HepG2 (cell line): ENCODE data around the gene BICDL2. TPM values are rescaled to one million over a fixed set of nuclear protein-coding genes. Genes with fewer than 3 reads are reported as not detected.

Experiments
- CHD2 ChIP-seq: IDR thresholded peaks from 2 replicates; pipeline ENCODE4 v1.6.1; 2011; ENCODE audit warnings: low read depth, low read length, improper control_type of control experiment
- ETV5 ChIP-seq: IDR thresholded peaks from 2 replicates; pipeline ENCODE4 v1.6.1; 2018; ENCODE audit warnings: missing biosample characterization, missing genetic modification reagents, inconsistent platforms, borderline replicate concordance
- GATA4 ChIP-seq: sonication (generic); IDR thresholded peaks from 2 replicates; pipeline ENCODE4 v1.6.1; 2016; ENCODE audit warnings: antibody characterized with exemption, low read depth, borderline replicate concordance
- HDAC1 ChIP-seq: sonication (generic); formaldehyde crosslinking; IDR thresholded peaks from 2 replicates; pipeline ENCODE4 v1.5.1; 2020; ENCODE audit warnings: mild to moderate bottlenecking, missing genetic modification reagents
- JARID2 ChIP-seq: sonication (generic); formaldehyde crosslinking; IDR thresholded peaks from 2 replicates; pipeline ENCODE4 v1.8.1; 2023; ENCODE audit warnings: missing genetic modification reagents, inconsistent platforms; ENCODE audit not compliant: insufficient replicate concordance
- KDM5A ChIP-seq: fragments of 200-600 bp; sonication (generic); IDR thresholded peaks from 2 replicates; pipeline ENCODE4 v1.7.0; 2018; ENCODE audit warnings: antibody characterized with exemption, mild to moderate bottlenecking, low read length, borderline replicate concordance
- MBD4 ChIP-seq: IDR thresholded peaks from 2 replicates; pipeline ENCODE4 v1.6.1; 2012; ENCODE audit warnings: low read length, inconsistent platforms, borderline replicate concordance
- RORA ChIP-seq: sonication (generic); formaldehyde crosslinking; IDR thresholded peaks from 2 replicates; pipeline ENCODE4 v1.5.0; 2020; ENCODE audit warnings: mild to moderate bottlenecking, missing genetic modification reagents, moderate library complexity
- SAP130 ChIP-seq: IDR thresholded peaks from 2 replicates; pipeline ENCODE4 v1.6.1; 2016; ENCODE audit warnings: low read depth
- SIN3A ChIP-seq: IDR thresholded peaks from 2 replicates; pipeline ENCODE4 v1.6.1; 2011; ENCODE audit warnings: low read depth, mild to moderate bottlenecking, control low read depth, low read length, borderline replicate concordance
- SOX5 ChIP-seq: IDR thresholded peaks from 2 replicates; pipeline ENCODE4 v1.6.1; 2016; ENCODE audit warnings: borderline replicate concordance
- ZFP82 ChIP-seq: sonication (generic); formaldehyde crosslinking; IDR thresholded peaks from 2 replicates; pipeline ENCODE4 v1.5.1; 2020; ENCODE audit warnings: mild to moderate bottlenecking, missing genetic modification reagents, borderline replicate concordance
- ZMYM3 ChIP-seq: sonication (generic); formaldehyde crosslinking; IDR thresholded peaks from 2 replicates; pipeline ENCODE4 v1.5.1; 2020; ENCODE audit warnings: mild to moderate bottlenecking, missing genetic modification reagents
- ZNF251 ChIP-seq: sonication (generic); formaldehyde crosslinking; IDR thresholded peaks from 2 replicates; pipeline ENCODE4 v1.9.0; 2021; ENCODE audit warnings: mild to moderate bottlenecking, missing genetic modification reagents
- ZNF281 ChIP-seq: sonication (generic); formaldehyde crosslinking; IDR thresholded peaks from 2 replicates; pipeline ENCODE4 v1.4.0; 2020; ENCODE audit warnings: missing genetic modification reagents, borderline replicate concordance
- ZNF3 ChIP-seq: IDR thresholded peaks from 2 replicates; pipeline ENCODE4 v1.7.0; 2017; ENCODE audit warnings: inconsistent platforms
- ZNF543 ChIP-seq: sonication (generic); formaldehyde crosslinking; IDR thresholded peaks from 2 replicates; pipeline ENCODE4 v1.4.0; 2020; ENCODE audit warnings: mild to moderate bottlenecking, missing genetic modification reagents
- ZNF550 ChIP-seq: sonication (generic); formaldehyde crosslinking; IDR thresholded peaks from 2 replicates; pipeline ENCODE4 v1.4.0; 2020; ENCODE audit warnings: mild to moderate bottlenecking, missing genetic modification reagents, borderline replicate concordance
- ZNF75D ChIP-seq: sonication (generic); formaldehyde crosslinking; IDR thresholded peaks from 2 replicates; pipeline ENCODE4 v1.8.1; 2023; ENCODE audit warnings: missing genetic modification reagents, mild to moderate bottlenecking, borderline replicate concordance
- polyA plus RNA-seq, 8 experiments: library from polyadenylated mRNA; depleted of rRNA in 3 of 8; stranded (reverse) in 7 of 8; unstranded in 1 of 8; fragments of >200 nt; fragmentation: Illumina TruSeq in 4 of 8; extraction: Trizol in 4 of 8; gene quantifications; 2 replicates each; pipeline versions ENCODE4 v1.2.1 to v1.2.3, GENCODE V29; 2011 to 2016; ENCODE audit warnings: low read depth in 4 of 8, missing spikeins in 1 of 8, mixed read lengths in 1 of 8; ENCODE audit not compliant: insufficient read depth in 1 of 8
- total RNA-seq, 5 experiments: library from RNA; depleted of rRNA; stranded (reverse); fragments of >200 nt; fragmentation: Illumina TruSeq; extraction: Trizol; gene quantifications; 2 replicates each; pipeline ENCODE4 v1.2.3, GENCODE V29; 2016; ENCODE audit warnings: low read depth in 1 of 5
- TF ChIP-seq, protein P1 (sequence below), 2 experiments: IDR thresholded peaks; 2 replicates each; pipeline ENCODE4 v1.6.1; 2011 to 2012; ENCODE audit warnings: low read length in 2 of 2, borderline replicate concordance in 1 of 2, low read depth in 1 of 2, mild to moderate bottlenecking in 1 of 2, moderate library complexity in 1 of 2
- TF ChIP-seq, protein P2 (sequence below): sonication (generic); formaldehyde crosslinking; IDR thresholded peaks from 2 replicates; pipeline ENCODE4 v1.5.0; 2020; ENCODE audit warnings: mild to moderate bottlenecking, missing genetic modification reagents

BICDL2 gene
- total and polyA plus RNA-seq, 2 of the 13 experiments (the other 11 are each of a cell fraction or from before 2014, with no cell fraction given) = 0.12 TPM; not detected in 1

DNA sequence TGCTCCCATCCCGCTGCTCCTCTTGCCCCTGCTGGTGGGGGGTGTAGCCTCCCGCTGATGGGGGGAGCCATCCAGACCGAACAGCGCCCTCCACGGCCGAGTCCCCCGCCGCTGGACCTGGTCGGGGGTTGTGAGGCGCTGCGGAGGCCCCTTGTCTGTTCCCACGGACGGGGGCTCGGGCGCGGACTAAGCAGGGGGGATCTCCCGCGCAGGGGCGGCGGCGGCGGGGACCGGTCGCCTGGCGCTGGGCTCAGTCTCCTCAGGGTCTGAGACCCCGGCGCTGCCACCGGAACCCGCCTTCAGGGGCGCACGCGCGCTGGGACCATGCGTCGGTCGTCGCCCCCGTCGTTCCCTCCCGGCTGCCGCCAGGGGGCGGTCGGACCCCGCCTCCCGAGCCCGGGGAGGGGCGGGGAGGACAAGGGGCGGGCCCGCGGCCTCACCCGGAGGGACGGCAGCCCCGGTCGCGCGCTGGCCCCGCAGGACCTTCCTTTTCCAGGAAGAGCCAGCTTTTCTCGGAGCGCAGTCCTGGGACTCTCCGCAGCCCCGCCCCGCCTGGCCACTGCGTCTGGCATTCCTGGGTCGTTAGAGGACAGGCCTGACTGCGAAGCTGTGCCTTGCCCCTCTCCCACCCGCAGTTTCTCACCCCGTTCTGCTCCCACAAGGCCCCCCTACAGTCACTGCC, 22.4 kb upstream of the BICDL2 start (continued):
- 0 out of 2 replicates have a peak, but pooled peaks have one; percentile 26 for TF ChIP-seq ZNF550
- TF ChIP-seq ZFP82 (CRISPR knock-in tag) = no peak; the same call in 1 of the 2 replicates
- no peak for TF ChIP-seq JARID2 (CRISPR knock-in tag)
- TF ChIP-seq GATA4 = peak; percentile 43; the same call in 1 of the 2 replicates
- peak; percentile 41; the same call in 1 of the 2 replicates for TF ChIP-seq SIN3A
- TF ChIP-seq CHD2 = no peak
- TF ChIP-seq HDAC1 (CRISPR knock-in tag) = no peak; the same call in 1 of the 2 replicates
- TF ChIP-seq KDM5A = no peak
- no peak for TF ChIP-seq ZMYM3 (CRISPR knock-in tag)
- peak; percentile 70; the same call in 1 of the 2 replicates for TF ChIP-seq ZNF543 (CRISPR knock-in tag)
- no peak for TF ChIP-seq ZNF75D
- TF ChIP-seq, protein P1, sequence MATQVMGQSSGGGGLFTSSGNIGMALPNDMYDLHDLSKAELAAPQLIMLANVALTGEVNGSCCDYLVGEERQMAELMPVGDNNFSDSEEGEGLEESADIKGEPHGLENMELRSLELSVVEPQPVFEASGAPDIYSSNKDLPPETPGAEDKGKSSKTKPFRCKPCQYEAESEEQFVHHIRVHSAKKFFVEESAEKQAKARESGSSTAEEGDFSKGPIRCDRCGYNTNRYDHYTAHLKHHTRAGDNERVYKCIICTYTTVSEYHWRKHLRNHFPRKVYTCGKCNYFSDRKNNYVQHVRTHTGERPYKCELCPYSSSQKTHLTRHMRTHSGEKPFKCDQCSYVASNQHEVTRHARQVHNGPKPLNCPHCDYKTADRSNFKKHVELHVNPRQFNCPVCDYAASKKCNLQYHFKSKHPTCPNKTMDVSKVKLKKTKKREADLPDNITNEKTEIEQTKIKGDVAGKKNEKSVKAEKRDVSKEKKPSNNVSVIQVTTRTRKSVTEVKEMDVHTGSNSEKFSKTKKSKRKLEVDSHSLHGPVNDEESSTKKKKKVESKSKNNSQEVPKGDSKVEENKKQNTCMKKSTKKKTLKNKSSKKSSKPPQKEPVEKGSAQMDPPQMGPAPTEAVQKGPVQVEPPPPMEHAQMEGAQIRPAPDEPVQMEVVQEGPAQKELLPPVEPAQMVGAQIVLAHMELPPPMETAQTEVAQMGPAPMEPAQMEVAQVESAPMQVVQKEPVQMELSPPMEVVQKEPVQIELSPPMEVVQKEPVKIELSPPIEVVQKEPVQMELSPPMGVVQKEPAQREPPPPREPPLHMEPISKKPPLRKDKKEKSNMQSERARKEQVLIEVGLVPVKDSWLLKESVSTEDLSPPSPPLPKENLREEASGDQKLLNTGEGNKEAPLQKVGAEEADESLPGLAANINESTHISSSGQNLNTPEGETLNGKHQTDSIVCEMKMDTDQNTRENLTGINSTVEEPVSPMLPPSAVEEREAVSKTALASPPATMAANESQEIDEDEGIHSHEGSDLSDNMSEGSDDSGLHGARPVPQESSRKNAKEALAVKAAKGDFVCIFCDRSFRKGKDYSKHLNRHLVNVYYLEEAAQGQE (IDR thresholded peaks at IDR 0.05; ENCODE audit: borderline replicate concordance in 1 of 2, low read depth in 1 of 2, low read length in 2 of 2) = no peak
- peak; percentile 79 for TF ChIP-seq SAP130 (CRISPR knock-in tag)
- TF ChIP-seq ZNF251 (CRISPR knock-in tag) = no peak
- no peak for TF ChIP-seq ZNF281 (CRISPR knock-in tag)
- peak; percentile 76; the same call in 1 of the 2 replicates for TF ChIP-seq ETV5
- TF ChIP-seq, protein P2, sequence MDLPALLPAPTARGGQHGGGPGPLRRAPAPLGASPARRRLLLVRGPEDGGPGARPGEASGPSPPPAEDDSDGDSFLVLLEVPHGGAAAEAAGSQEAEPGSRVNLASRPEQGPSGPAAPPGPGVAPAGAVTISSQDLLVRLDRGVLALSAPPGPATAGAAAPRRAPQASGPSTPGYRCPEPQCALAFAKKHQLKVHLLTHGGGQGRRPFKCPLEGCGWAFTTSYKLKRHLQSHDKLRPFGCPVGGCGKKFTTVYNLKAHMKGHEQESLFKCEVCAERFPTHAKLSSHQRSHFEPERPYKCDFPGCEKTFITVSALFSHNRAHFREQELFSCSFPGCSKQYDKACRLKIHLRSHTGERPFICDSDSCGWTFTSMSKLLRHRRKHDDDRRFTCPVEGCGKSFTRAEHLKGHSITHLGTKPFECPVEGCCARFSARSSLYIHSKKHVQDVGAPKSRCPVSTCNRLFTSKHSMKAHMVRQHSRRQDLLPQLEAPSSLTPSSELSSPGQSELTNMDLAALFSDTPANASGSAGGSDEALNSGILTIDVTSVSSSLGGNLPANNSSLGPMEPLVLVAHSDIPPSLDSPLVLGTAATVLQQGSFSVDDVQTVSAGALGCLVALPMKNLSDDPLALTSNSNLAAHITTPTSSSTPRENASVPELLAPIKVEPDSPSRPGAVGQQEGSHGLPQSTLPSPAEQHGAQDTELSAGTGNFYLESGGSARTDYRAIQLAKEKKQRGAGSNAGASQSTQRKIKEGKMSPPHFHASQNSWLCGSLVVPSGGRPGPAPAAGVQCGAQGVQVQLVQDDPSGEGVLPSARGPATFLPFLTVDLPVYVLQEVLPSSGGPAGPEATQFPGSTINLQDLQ (CRISPR knock-in tag) = 0 out of 2 replicates have a peak, but pooled peaks have one; percentile 21
- no peak for TF ChIP-seq ZNF3 (CRISPR knock-in tag)
- peak; percentile 34; the same call in 1 of the 2 replicates for TF ChIP-seq SOX5 (CRISPR knock-in tag)
- TF ChIP-seq RORA (CRISPR knock-in tag) = no peak
- no peak for TF ChIP-seq MBD4
